AG04449 (cell line): ENCODE data around the gene EFHD1.

Source experiments
- CTCF ChIA-PET: fragments of 350-600 bp; formaldehyde crosslinking; extraction: SDS; loops from one replicate; lab custom pipeline; 2021; ENCODE audit warnings: antibody characterized with exemption; lab: Yijun Ruan, JAX
- POLR2A ChIA-PET: fragments of 400-600, 350-600 bp; formaldehyde crosslinking; extraction: SDS; loops from one replicate; lab custom pipeline; 2020; ENCODE audit warnings: antibody characterized with exemption, inconsistent platforms; lab: Yijun Ruan, JAX
- DNase-seq: peaks from one replicate; pipeline ENCODE4 v3.0.0-alpha.2; 2010; ENCODE audit warnings: low read depth, low spot score
- H3K4me3 ChIP-seq: 2 replicates; pipeline ENCODE4 v1.5.1; 2011; ENCODE audit warnings: low read depth, mild to moderate bottlenecking, control low read depth, low read length
- CTCF ChIP-seq: IDR thresholded peaks from one replicate; pipeline ENCODE4 v1.5.1; 2011; ENCODE audit warnings: mild to moderate bottlenecking, moderate library complexity, low read length, control low read depth, inconsistent platforms; ENCODE audit not compliant: insufficient read depth; ENCODE audit errors: missing control alignments

Gene EFHD1

GRCh38 chr2:232649033-232649432 lies 15.6 kb downstream of the EFHD1 start:
- TF ChIP-seq CTCF: no peak
- POLR2A ChIA-PET: no interaction called here
- no peak overlapping the region for H3K4me3 ChIP-seq
- no peak for DNase-seq
- CTCF ChIA-PET: no interaction called here

DNA sequence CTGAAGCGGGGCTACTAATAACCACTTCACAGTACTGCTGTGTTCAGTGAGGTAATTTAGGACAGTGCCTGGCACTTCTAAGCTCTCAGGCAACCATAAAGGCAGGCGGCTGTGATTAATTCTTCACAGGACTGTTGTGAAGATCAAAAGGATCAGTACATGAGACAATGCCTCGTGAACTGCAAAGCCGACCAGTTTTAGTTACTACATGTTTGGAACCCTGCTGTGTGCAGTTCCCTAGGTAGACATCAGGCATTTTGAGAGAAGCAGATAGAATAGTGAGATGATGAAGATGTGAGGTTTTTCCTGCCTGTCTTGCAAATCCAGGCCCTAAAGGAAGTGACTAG lies 19.1 kb downstream of the EFHD1 start:
- no peak for TF ChIP-seq CTCF
- DNase-seq: no peak
- ChIA-PET CTCF (interaction anchor here (0.7 to 1.8 kb wide), 4 partner anchors 19 to 66 kb away, joined by 3 to 9 read pairs (median 4); partner anchors contain the start of gene EFHD1), POLR2A (no interaction called here)
- H3K4me3 ChIP-seq: no peak overlapping the region

- DNase-seq: no peak
- H3K4me3 ChIP-seq: no peak overlapping the region
- POLR2A ChIA-PET: interaction anchor here (0.6 kb wide), 1 partner anchor 15 kb away, joined by 4 read pairs; no protein-coding TSS in a partner anchor
- CTCF ChIA-PET: interaction anchor here (0.7 to 1.8 kb wide), 3 partner anchors 14 to 65 kb away, joined by 3 to 9 read pairs (median 4); partner anchors contain the start of gene EFHD1
- TF ChIP-seq CTCF: no peak
These were observed 20.0 kb downstream of the EFHD1 start for GRCh38 chr2:232653441-232653840.

GRCh38 chr2:232655392-232655791 lies 22.0 kb downstream of the EFHD1 start:
- CTCF ChIA-PET: no interaction called here
- no peak overlapping the region for H3K4me3 ChIP-seq
- TF ChIP-seq CTCF: no peak
- POLR2A ChIA-PET: no interaction called here
- no peak for DNase-seq

GRCh38 chr2:232658217-232658785 lies 24.9 kb downstream of the EFHD1 start:
- no peak for DNase-seq
- TF ChIP-seq CTCF: no peak

GRCh38 chr2:232659359-232659758 lies 26.0 kb downstream of the EFHD1 start:
- no peak overlapping the region for H3K4me3 ChIP-seq
- no peak for DNase-seq
- CTCF ChIA-PET: interaction anchor here (1.0 kb wide), 1 partner anchor 11 kb away, joined by 3 read pairs; no protein-coding TSS in a partner anchor
- no peak for TF ChIP-seq CTCF
- POLR2A ChIA-PET: no interaction called here

More at GRCh38 chr2:232658217-232658785, 24.9 kb downstream of the EFHD1 start:
- H3K4me3 ChIP-seq: no peak overlapping the region
- POLR2A ChIA-PET: no interaction called here
- CTCF ChIA-PET: interaction anchor here (1.0 kb wide), 1 partner anchor 12 kb away, joined by 3 read pairs; no protein-coding TSS in a partner anchor
